Panc1 (cell line): ENCODE data around the gene RAPGEF3. TPM values are rescaled to one million over a fixed set of nuclear protein-coding genes. Genes with fewer than 3 reads are reported as not detected.

Experiments used
- ATAC-seq: fragments of 200-7000 bp; cut with Tn5 transposase; 2 replicates; pipeline ENCODE4 v1.9.1; 2020; ENCODE audit warnings: mild to moderate bottlenecking, moderate library complexity
- BruUV-seq: library from RNA; stranded (reverse); fragments of 400-500 nt; replicated peaks from 2 replicates; lab custom pipeline; 2021; lab: Mats Ljungman, UMichigan
- CTCF ChIA-PET: fragments of 300-600 bp; sonication (Branson Sonifier 250); formaldehyde crosslinking; loops from one replicate; lab custom pipeline; 2022; ENCODE audit warnings: antibody characterized with exemption; lab: Charles Lee
- POLR2A ChIA-PET: fragments of 300-600 bp; sonication (Branson Sonifier 250); formaldehyde crosslinking; loops from one replicate; lab custom pipeline; 2022; ENCODE audit warnings: antibody characterized with exemption; lab: Charles Lee
- DNase-seq: peaks from one replicate; pipeline ENCODE4 v3.0.0-alpha.2; 2010; ENCODE audit warnings: low read depth, low spot score
- H3K27ac ChIP-seq: 2 replicates; pipeline ENCODE4 v1.5.1; 2011; ENCODE audit warnings: mild to moderate bottlenecking, low read length, inconsistent platforms
- H3K27me3 ChIP-seq: fragments of 200-500 bp; sonication (Bioruptor generic); 2 replicates; pipeline ENCODE4 v1.6.0; 2014; ENCODE audit warnings: low read length, inconsistent platforms; ENCODE audit not compliant: control insufficient read depth, insufficient read depth
- H3K36me3 ChIP-seq: fragments of 200-500 bp; sonication (Bioruptor generic); 2 replicates; pipeline ENCODE4 v1.5.1; 2014; ENCODE audit warnings: inconsistent platforms, mild to moderate bottlenecking, low read length, moderate library complexity; ENCODE audit not compliant: control insufficient read depth, insufficient read depth
- H3K4me1 ChIP-seq: 2 replicates; pipeline ENCODE4 v1.5.1; 2011; ENCODE audit warnings: inconsistent platforms, mild to moderate bottlenecking, low read length, moderate library complexity; ENCODE audit not compliant: control insufficient read depth, insufficient read depth
- H3K4me3 ChIP-seq, 2 experiments: 2 replicates each; pipeline ENCODE4 v1.5.1; 2011 to 2012; ENCODE audit warnings: low read depth in 2 of 2, low read length in 2 of 2, mild to moderate bottlenecking in 2 of 2, inconsistent platforms in 1 of 2, moderate library complexity in 1 of 2
- H3K9me3 ChIP-seq: fragments of 200-500 bp; sonication (Bioruptor generic); 2 replicates; pipeline ENCODE4 v1.5.1; 2014; ENCODE audit warnings: low read depth, mild to moderate bottlenecking, inconsistent platforms, low read length, moderate library complexity; ENCODE audit not compliant: control insufficient read depth, insufficient read depth
- CTCF ChIP-seq: fragments of 450-650 bp; IDR thresholded peaks from 2 replicates; pipeline ENCODE4 v1.5.1; 2017; ENCODE audit warnings: mild to moderate bottlenecking
- POLR2AphosphoS5 ChIP-seq: IDR thresholded peaks from 2 replicates; pipeline ENCODE4 v1.6.1; 2012; ENCODE audit warnings: mild to moderate bottlenecking, low read depth, low read length, moderate library complexity
- REST ChIP-seq, 2 experiments: IDR thresholded peaks; 2 replicates each; pipeline ENCODE4 v1.6.1; 2011 to 2012; ENCODE audit warnings: low read depth in 2 of 2, control low read depth in 1 of 2, low read length in 1 of 2, mild to moderate bottlenecking in 1 of 2, moderate library complexity in 1 of 2; ENCODE audit not compliant: insufficient read depth in 1 of 2
- SIN3A ChIP-seq: IDR thresholded peaks from 2 replicates; pipeline ENCODE4 v1.6.1; 2012; ENCODE audit warnings: low read depth, mild to moderate bottlenecking, low read length, moderate library complexity, borderline replicate concordance; ENCODE audit not compliant: insufficient read depth
- TCF7L2 ChIP-seq: IDR thresholded peaks from 2 replicates; pipeline ENCODE4 v1.6.1; 2011; ENCODE audit warnings: mild to moderate bottlenecking, low read depth, low read length, inconsistent platforms
- in situ Hi-C: cut with HindIII; loops from 2 replicates; pipeline ENCODE4 v1.10.0; 2016; ENCODE audit warnings: low sequenced_read_pairs, low pct_unique_long_range_greater_than_20kb
- intact Hi-C: fragments of 100-400 bp; cut with micrococcal nuclease; formaldehyde crosslinking; loops from one replicate; pipeline ENCODE4 v1.10.0; 2022; ENCODE audit not compliant: unreplicated experiment
- total RNA-seq: library from RNA; stranded (reverse); gene quantifications from one replicate; pipeline ENCODE4 v1.2.1, GENCODE V29; 2021; ENCODE audit not compliant: unreplicated experiment

Gene RAPGEF3
- total RNA-seq, 1 experiment from 2014 or later = 5.8 TPM

DNA sequence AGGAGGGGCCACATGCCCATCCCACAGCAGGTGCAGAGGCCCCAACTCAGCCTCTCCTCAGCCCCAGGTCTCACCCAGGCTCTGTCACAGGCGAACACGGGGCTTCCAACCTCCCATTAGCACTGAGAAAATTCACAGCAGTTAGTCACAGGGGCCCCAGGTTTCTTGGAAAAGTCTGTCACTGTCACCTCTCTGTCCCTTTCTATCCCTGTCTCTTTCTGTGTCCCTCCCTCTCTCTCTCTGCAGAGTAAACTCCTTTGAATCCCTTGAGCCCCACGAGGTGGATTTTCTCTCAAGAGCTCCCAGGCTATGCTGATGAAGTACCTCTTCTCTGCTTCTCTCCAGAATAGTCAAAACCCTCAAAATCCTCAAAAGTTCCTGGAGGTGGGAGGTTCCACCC is 19.4 kb downstream of the RAPGEF3 start:
- ATAC-seq (no peak), DNase-seq (no peak)
- TF ChIP-seq POLR2AphosphoS5 = no peak
- TF ChIP-seq TCF7L2 = no peak
- TF ChIP-seq SIN3A = no peak
- TF ChIP-seq CTCF = no peak
- no peak for TF ChIP-seq REST (IDR thresholded peaks at IDR 0.05; ENCODE audit: insufficient read depth in 1 of 2, low read depth in 2 of 2, low read length in 1 of 2)
- H3K9me3 ChIP-seq = no peaks in the 10 kb centered on the region
- H3K4me3 ChIP-seq = no peak overlapping the region
- BruUV-seq = no TSS peak
- H3K27me3 ChIP-seq = no peaks in the 10 kb centered on the region
- ChIA-PET CTCF (interaction anchor here (0.6 to 1.9 kb wide), 2 partner anchors 28 to 212 kb away, joined by 3 to 8 read pairs; no protein-coding TSS in a partner anchor), POLR2A (no interaction called here)
- no peaks in the 10 kb centered on the region; the same call in 1 of the 2 replicates for H3K4me1 ChIP-seq
- H3K27ac ChIP-seq = no peak overlapping the region
- intact Hi-C loops (no loop called here), in situ Hi-C loops (no loop called here)
- no peaks in the 10 kb centered on the region for H3K36me3 ChIP-seq

- ATAC-seq = no peak
- Histone ChIP-seq H3K36me3 (no peaks in the 10 kb centered on the region), H3K27me3 (no peaks in the 10 kb centered on the region), H3K4me3 (no peak overlapping the region), H3K4me1 (no peaks in the 10 kb centered on the region; the same call in 1 of the 2 replicates), H3K27ac (no peak overlapping the region), H3K9me3 (no peaks in the 10 kb centered on the region)
- no TSS peak for BruUV-seq
- no peak for TF ChIP-seq CTCF
- no peak for TF ChIP-seq SIN3A
- TF ChIP-seq POLR2AphosphoS5 = no peak
- TF ChIP-seq REST (IDR thresholded peaks at IDR 0.05; ENCODE audit: insufficient read depth in 1 of 2, low read depth in 2 of 2, low read length in 1 of 2) = no peak
- ChIA-PET CTCF (no interaction called here), POLR2A (no interaction called here)
- in situ Hi-C loops = no loop called here
- DNase-seq = no peak
- intact Hi-C loops = no loop called here
These were observed 20.6 kb downstream of the RAPGEF3 start for GRCh38 chr12:47737936-47738594.
